ENCODE data around the gene USP44. TPM values are rescaled to one million over a fixed set of nuclear protein-coding genes. Genes with fewer than 3 reads are reported as not detected.

The USP44 gene
- total and polyA plus RNA-seq, 2 of the 8 experiments (the other 6 are each of a cell fraction or from before 2014, with no cell fraction given) = 129 to 197 TPM

GRCh38 chr12:95548539-95549391 lies 2.5 kb downstream of the USP44 start (continued):
- TF ChIP-seq SUZ12 (IDR thresholded peaks at IDR 0.05; ENCODE audit: low read length) (no peak), KDM1A (IDR thresholded peaks at IDR 0.05; ENCODE audit: borderline replicate concordance, low read length) (0 out of 2 replicates have a peak, but pooled peaks have one; percentile 48), RNF2 (IDR thresholded peaks at IDR 0.05; ENCODE audit: borderline replicate concordance, low read depth, low read length, missing control alignments, poor library complexity, severe bottlenecking) (no peak), TAF1 (IDR thresholded peaks at IDR 0.05; ENCODE audit: low read depth, low read length) (peak; percentile 64; the same call in 1 of the 2 replicates), POU5F1 (IDR thresholded peaks at IDR 0.05; ENCODE audit: low read depth, low read length) (no peak), CREB1 (IDR thresholded peaks at IDR 0.05) (peak; percentile 90), RFX5 (IDR thresholded peaks at IDR 0.05; ENCODE audit: borderline replicate concordance, low read depth, low read length) (no peak), HDAC2 (IDR thresholded peaks at IDR 0.05; ENCODE audit: borderline replicate concordance in 1 of 2, low read depth in 2 of 2, low read length in 2 of 2) (0 out of 4 replicates have a peak, but pooled peaks of 1 of the 2 experiments have one; percentile 58), HDAC6 (IDR thresholded peaks at IDR 0.05; ENCODE audit: low read depth, low read length) (no peak), ASH2L (IDR thresholded peaks at IDR 0.05; ENCODE audit: low read length) (peak; percentile 97), SP2 (IDR thresholded peaks at IDR 0.05; ENCODE audit: low read length) (no peak), NANOG (IDR thresholded peaks at IDR 0.05; ENCODE audit: insufficient read depth, low read depth, low read length, poor library complexity, severe bottlenecking) (no peak), E2F6 (IDR thresholded peaks at IDR 0.05) (0 out of 2 replicates have a peak, but pooled peaks have one; percentile 22), KDM4A (IDR thresholded peaks at IDR 0.05; ENCODE audit: low read depth, low read length, severe bottlenecking) (peak; percentile 36), ATF2 (IDR thresholded peaks at IDR 0.05; ENCODE audit: low read length) (0 out of 2 replicates have a peak, but pooled peaks have one; percentile 21)
